Neuronal stem cell (in vitro differentiated cells): ENCODE results near the gene TMA7.

ENCODE experiments used
- DNase-seq: peaks from one replicate; pipeline ENCODE4 v3.0.0-alpha.2; 2013; ENCODE audit warnings: low spot score
- H2AFZ ChIP-seq: one replicate; pipeline ENCODE4 v1.6.1; 2013; ENCODE audit warnings: mild to moderate bottlenecking, low read length, inconsistent platforms
- H2AK5ac ChIP-seq: 2 replicates; pipeline ENCODE4 v1.6.1; 2013; ENCODE audit warnings: low read depth, mild to moderate bottlenecking, inconsistent platforms, low read length, moderate library complexity, mixed read lengths
- H2BK120ac ChIP-seq: 2 replicates; pipeline ENCODE4 v1.6.1; 2013; ENCODE audit warnings: low read depth, mild to moderate bottlenecking, inconsistent platforms, low read length, moderate library complexity, mixed read lengths
- H2BK12ac ChIP-seq: one replicate; pipeline ENCODE4 v1.6.1; 2013; ENCODE audit warnings: low read length, inconsistent platforms
- H2BK15ac ChIP-seq: 2 replicates; pipeline ENCODE4 v1.6.1; 2013; ENCODE audit warnings: mild to moderate bottlenecking, low read length, inconsistent platforms, mixed read lengths
- H2BK5ac ChIP-seq: one replicate; pipeline ENCODE4 v1.6.1; 2013; ENCODE audit warnings: inconsistent platforms, mild to moderate bottlenecking, low read length, moderate library complexity
- H3K14ac ChIP-seq: one replicate; pipeline ENCODE4 v1.6.1; 2013; ENCODE audit warnings: low read length, inconsistent platforms
- H3K18ac ChIP-seq: 2 replicates; pipeline ENCODE4 v1.6.1; 2013; ENCODE audit warnings: low read length, inconsistent platforms
- H3K23ac ChIP-seq: 2 replicates; pipeline ENCODE4 v1.6.1; 2013; ENCODE audit warnings: low read depth, mild to moderate bottlenecking, mixed read lengths, low read length, inconsistent platforms; ENCODE audit not compliant: poor library complexity
- H3K27ac ChIP-seq: replicated peaks from 3 replicates; pipeline ENCODE4 v1.5.1; 2013; ENCODE audit warnings: low read length, inconsistent platforms
- H3K27me3 ChIP-seq, 3 experiments: 2 replicates each; pipeline ENCODE4 v1.6.1; 2013; ENCODE audit warnings: low read length in 3 of 3, mild to moderate bottlenecking in 2 of 3, inconsistent platforms in 1 of 3, low read depth in 1 of 3, mixed read lengths in 1 of 3, moderate library complexity in 1 of 3; ENCODE audit not compliant: control insufficient read depth in 3 of 3, insufficient read depth in 3 of 3
- H3K36me3 ChIP-seq, 2 donors: replicated peaks in 1 of 2; 2 replicates each; pipeline ENCODE4 v1.6.1; 2013; ENCODE audit warnings: low read length in 2 of 2; ENCODE audit not compliant: control insufficient read depth in 2 of 2, insufficient read depth in 2 of 2
- H3K4ac ChIP-seq: 2 replicates; pipeline ENCODE4 v1.6.1; 2013; ENCODE audit warnings: inconsistent platforms, mild to moderate bottlenecking, low read length, moderate library complexity
- H3K4me1 ChIP-seq, 2 donors: 1 replicate in 1 of 2; 2 replicates in 1 of 2; pipeline ENCODE4 v1.6.1; 2013; ENCODE audit warnings: low read length in 2 of 2, low read depth in 1 of 2; ENCODE audit not compliant: control insufficient read depth in 2 of 2, insufficient read depth in 1 of 2
- H3K4me2 ChIP-seq: one replicate; pipeline ENCODE4 v1.6.1; 2013; ENCODE audit warnings: mild to moderate bottlenecking, low read length, inconsistent platforms; ENCODE audit not compliant: insufficient read depth, poor library complexity, severe bottlenecking
- H3K4me3 ChIP-seq, 2 donors: 2 replicates each; pipeline ENCODE4 v1.5.1; 2013; ENCODE audit warnings: low read length in 2 of 2, mild to moderate bottlenecking in 2 of 2, inconsistent platforms in 1 of 2, moderate library complexity in 1 of 2
- H3K79me1 ChIP-seq: one replicate; pipeline ENCODE4 v1.6.1; 2013; ENCODE audit warnings: low read depth, mild to moderate bottlenecking, inconsistent platforms, low read length, moderate library complexity
- H3K9ac ChIP-seq: one replicate; pipeline ENCODE4 v1.6.1; 2013; ENCODE audit warnings: mild to moderate bottlenecking, low read depth, low read length, inconsistent platforms; ENCODE audit not compliant: poor library complexity
- H3K9me3 ChIP-seq, 2 donors: replicated peaks in 1 of 2; 2 replicates each; pipeline versions ENCODE3 to v1.6.1; 2013; ENCODE audit warnings: low read length in 2 of 2, mild to moderate bottlenecking in 2 of 2, inconsistent platforms in 1 of 2, low read depth in 1 of 2, mixed read lengths in 1 of 2, moderate library complexity in 1 of 2; ENCODE audit not compliant: control insufficient read depth in 2 of 2, insufficient read depth in 1 of 2
- H4K8ac ChIP-seq: one replicate; pipeline ENCODE4 v1.6.1; 2013; ENCODE audit warnings: low read depth, mild to moderate bottlenecking, inconsistent platforms, low read length, moderate library complexity
- H4K91ac ChIP-seq: one replicate; pipeline ENCODE4 v1.6.1; 2013; ENCODE audit warnings: low read length, low read depth, mild to moderate bottlenecking, inconsistent platforms; ENCODE audit not compliant: poor library complexity
- WGBS, 2 donors: extraction: QIAGEN DNeasy Blood & Tissue Kit; methylation state at CpG; one replicate each; pipeline ENCODE4 v1.1.7; 2013; ENCODE audit warnings: missing lambda C conversion rate in 2 of 2, mixed read lengths in 1 of 2; ENCODE audit not compliant: insufficient read length in 2 of 2, insufficient replicate concordance in 1 of 2; ENCODE audit errors: extremely low coverage in 2 of 2; 5-methylcytosine and 5-hydroxymethylcytosine counted together

Gene TMA7

GRCh38 chr3:48426944-48427629, 13.0 kb upstream of the TMA7 start:
- H4K91ac ChIP-seq: no peak overlapping the region
- H3K14ac ChIP-seq: no peak overlapping the region
- peak overlapping the region; percentile 84 for H3K4me2 ChIP-seq
- peak overlapping the region; percentile 49 to 77 for H3K4me3 ChIP-seq
- H2BK120ac ChIP-seq: no peak overlapping the region
- no peak overlapping the region for H2BK12ac ChIP-seq
- H2AK5ac ChIP-seq: peak overlapping the region; percentile 49
- H3K27ac ChIP-seq: no peak overlapping the region
- WGBS, 2 donors: no CpG with 5 or more reads among the region's 8 CpGs
- H3K27me3 ChIP-seq: no peaks in the 10 kb centered on the region
- peaks cover 15 to 63% of the 10 kb centered on the region in 2 donors for H3K36me3 ChIP-seq
- H3K4me1 ChIP-seq: peaks cover 23 to 32% of the 10 kb centered on the region in 2 donors
- H3K4ac ChIP-seq: no peak overlapping the region
- peak overlapping the region; percentile 78 for H3K9ac ChIP-seq
- no peak overlapping the region for H2BK5ac ChIP-seq
- no peak overlapping the region for H2AFZ ChIP-seq
- no peak overlapping the region for H3K23ac ChIP-seq
- H3K18ac ChIP-seq: peak overlapping the region; percentile 41
- H4K8ac ChIP-seq: no peak overlapping the region
- H3K9me3 ChIP-seq: no peaks in the 10 kb centered on the region
- no peak overlapping the region for H2BK15ac ChIP-seq
- peaks cover 43% of the 10 kb centered on the region for H3K79me1 ChIP-seq
- DNase-seq: no peak

GRCh38 chr3:48427630-48427962, 12.5 kb upstream of the TMA7 start:
- Histone ChIP-seq H3K9me3 (no peaks in the 10 kb centered on the region), H2BK12ac (no peak overlapping the region), H3K27ac (no peak overlapping the region), H3K4ac (no peak overlapping the region), H3K36me3 (peaks cover 14 to 63% of the 10 kb centered on the region in 2 donors), H4K8ac (no peak overlapping the region), H3K23ac (no peak overlapping the region), H3K27me3 (no peaks in the 10 kb centered on the region), H3K9ac (peak overlapping the region; percentile 78), H2BK15ac (no peak overlapping the region), H3K4me3 (peak overlapping the region; percentile 49 to 77), H3K4me2 (peak overlapping the region; percentile 84), H2AFZ (no peak overlapping the region), H3K18ac (peak overlapping the region; percentile 41), H4K91ac (no peak overlapping the region), H3K79me1 (peaks cover 40% of the 10 kb centered on the region), H2BK5ac (peak overlapping the region; percentile 91), H3K4me1 (peaks cover 23 to 36% of the 10 kb centered on the region in 2 donors), H2AK5ac (peak overlapping the region; percentile 13), H3K14ac (no peak overlapping the region), H2BK120ac (no peak overlapping the region)
- WGBS, 2 donors: no CpG with 5 or more reads among the region's 9 CpGs
- no peak for DNase-seq

- Histone ChIP-seq H3K23ac (no peak overlapping the region), H4K91ac (no peak overlapping the region), H3K9ac (peak overlapping the region; percentile 78), H2AFZ (peak overlapping the region; percentile 88), H2BK12ac (no peak overlapping the region), H2BK120ac (no peak overlapping the region), H3K9me3 (no peaks in the 10 kb centered on the region), H2BK5ac (peak overlapping the region; percentile 91), H3K27ac (no peak overlapping the region), H2BK15ac (no peak overlapping the region), H3K14ac (no peak overlapping the region), H3K4ac (no peak overlapping the region), H4K8ac (no peak overlapping the region), H2AK5ac (peak overlapping the region; percentile 13), H3K79me1 (peaks cover 35% of the 10 kb centered on the region), H3K4me2 (peak overlapping the region; percentile 84), H3K18ac (peak overlapping the region; percentile 75), H3K4me1 (peaks cover 23 to 40% of the 10 kb centered on the region in 2 donors), H3K4me3 (peak overlapping the region; percentile 77 to 84), H3K27me3 (no peaks in the 10 kb centered on the region), H3K36me3 (peaks cover 14 to 63% of the 10 kb centered on the region in 2 donors)
- WGBS, 2 donors: no CpG with 5 or more reads among the region's 7 CpGs
- no peak for DNase-seq
Measured at GRCh38 chr3:48428088-48428571, 11.9 kb upstream of the TMA7 start.

- Histone ChIP-seq H3K9me3 (no peaks in the 10 kb centered on the region), H3K4ac (no peak overlapping the region), H2AK5ac (peak overlapping the region; percentile 13), H2BK5ac (peak overlapping the region; percentile 91), H3K4me2 (peak overlapping the region; percentile 84), H2BK120ac (no peak overlapping the region), H3K23ac (no peak overlapping the region), H4K8ac (no peak overlapping the region), H3K9ac (peak overlapping the region; percentile 78), H3K18ac (peak overlapping the region; percentile 93), H2BK15ac (no peak overlapping the region), H2AFZ (peak overlapping the region; percentile 88), H4K91ac (peak overlapping the region; percentile 50), H3K4me3 (peak overlapping the region; percentile 77 to 84), H2BK12ac (no peak overlapping the region), H3K14ac (no peak overlapping the region), H3K36me3 (peaks cover 13 to 63% of the 10 kb centered on the region in 2 donors), H3K79me1 (peaks cover 29% of the 10 kb centered on the region), H3K27me3 (no peaks in the 10 kb centered on the region), H3K27ac (peak overlapping the region; percentile 92), H3K4me1 (peaks cover 23 to 44% of the 10 kb centered on the region in 2 donors)
- WGBS, 2 donors: no CpG with 5 or more reads among the region's 60 CpGs
- DNase-seq: no peak
Measured at GRCh38 chr3:48428572-48429316, 11.3 kb upstream of the TMA7 start.
